GM19438 (cell line): Measurements from ENCODE around the gene EPN1.

Experiments
- ATAC-seq: cut with Tn5 transposase; IDR thresholded peaks from one replicate; pipeline ENCODE4 v1.9.1; 2021; ENCODE audit warnings: low read depth; ENCODE audit not compliant: unreplicated experiment

EPN1 gene

GRCh38 chr19:55660404-55660803 lies 14.6 kb upstream of the EPN1 start:
- no peak for ATAC-seq

- no peak for ATAC-seq
These were observed 14.0 kb upstream of the EPN1 start for GRCh38 chr19:55660991-55661390.

GRCh38 chr19:55661826-55662225 lies 13.2 kb upstream of the EPN1 start:
- ATAC-seq = no peak

- no peak for ATAC-seq
These were observed 11.0 kb upstream of the EPN1 start for GRCh38 chr19:55663846-55664536.

- no peak for ATAC-seq
These were observed 8.6 kb upstream of the EPN1 start for GRCh38 chr19:55666343-55667005.

- ATAC-seq = no peak
These were observed 8.0 kb upstream of the EPN1 start for GRCh38 chr19:55667006-55667381.

- no peak for ATAC-seq
These were observed 7.5 kb upstream of the EPN1 start for GRCh38 chr19:55667511-55667910.

- no peak for ATAC-seq
These were observed 7.1 kb upstream of the EPN1 start for GRCh38 chr19:55667958-55668357.

- ATAC-seq = no peak
These were observed 6.2 kb upstream of the EPN1 start for GRCh38 chr19:55668603-55669348.

GRCh38 chr19:55669418-55670279 lies 5.4 kb upstream of the EPN1 start:
- no peak for ATAC-seq

- no peak for ATAC-seq
These were observed 4.6 kb upstream of the EPN1 start for GRCh38 chr19:55670280-55671053.

GRCh38 chr19:55671054-55671378 lies 4.0 kb upstream of the EPN1 start:
- ATAC-seq = no peak

GRCh38 chr19:55672418-55672817 lies 2.6 kb upstream of the EPN1 start:
- no peak for ATAC-seq

- ATAC-seq = no peak
These were observed 1.6 kb upstream of the EPN1 start for GRCh38 chr19:55673465-55673864.

GRCh38 chr19:55673889-55674288 lies 1.1 kb upstream of the EPN1 start:
- ATAC-seq = no peak

- no peak for ATAC-seq
These were observed 576 bp upstream of the EPN1 start for GRCh38 chr19:55674459-55674840.

- ATAC-seq = no peak
These were observed 782 bp downstream of the EPN1 start for GRCh38 chr19:55675661-55676354.

- ATAC-seq = no peak
These were observed 1.4 kb downstream of the EPN1 start for GRCh38 chr19:55676383-55676782.

GRCh38 chr19:55676889-55677505 lies 2.0 kb downstream of the EPN1 start:
- ATAC-seq = no peak
